HL-60 (cell line): ENCODE measurements around the gene AXL.

Source experiments
- DNase-seq, 2 experiments: peaks; one replicate each; pipeline ENCODE4 v3.0.0-alpha.2; 2010 to 2020; ENCODE audit warnings: low read depth in 1 of 2, low spot score in 1 of 2
- H3K27ac ChIP-seq: fragments of 250-450 bp; sonication (Bioruptor Pico); replicated peaks from 2 replicates; pipeline ENCODE4 v1.5.1; 2020; ENCODE audit warnings: mild to moderate bottlenecking, moderate library complexity
- H3K27me3 ChIP-seq: fragments of 250-450 bp; sonication (Bioruptor Pico); 2 replicates; pipeline ENCODE4 v1.5.1; 2021; ENCODE audit warnings: mild to moderate bottlenecking, moderate library complexity; ENCODE audit not compliant: insufficient read depth, poor library complexity, severe bottlenecking
- H3K4me3 ChIP-seq: replicated peaks from 2 replicates; pipeline ENCODE4 v1.5.1; 2011; ENCODE audit warnings: mild to moderate bottlenecking, control low read depth, low read length; ENCODE audit not compliant: insufficient read depth
- CTCF ChIP-seq: IDR thresholded peaks from one replicate; pipeline ENCODE4 v1.5.1; 2011; ENCODE audit warnings: low read length, control low read depth, inconsistent platforms; ENCODE audit not compliant: insufficient read depth
- GABPA ChIP-seq: IDR thresholded peaks from 2 replicates; pipeline ENCODE4 v1.6.1; 2012; ENCODE audit warnings: low read depth
- POLR2AphosphoS5 ChIP-seq: IDR thresholded peaks from 2 replicates; pipeline ENCODE4 v1.6.1; 2012; ENCODE audit warnings: low read depth
- REST ChIP-seq: IDR thresholded peaks from 2 replicates; pipeline ENCODE4 v1.6.1; 2012; ENCODE audit warnings: low read depth; ENCODE audit not compliant: insufficient replicate concordance
- SPI1 ChIP-seq: IDR thresholded peaks from 2 replicates; pipeline ENCODE4 v1.6.1; 2012; ENCODE audit warnings: low read depth, mild to moderate bottlenecking, borderline replicate concordance

Gene AXL

GRCh38 chr19:41218249-41218614, 791 bp upstream of the AXL start:
- H3K4me3 ChIP-seq: no peak overlapping the region
- H3K27ac ChIP-seq: no peak overlapping the region
- DNase-seq: no peak
- H3K27me3 ChIP-seq: peaks cover 28% of the 10 kb centered on the region
- TF ChIP-seq REST (no peak), CTCF (no peak), SPI1 (no peak), GABPA (no peak), POLR2AphosphoS5 (no peak)

- TF ChIP-seq POLR2AphosphoS5 (no peak), REST (no peak), GABPA (no peak), SPI1 (no peak), CTCF (no peak)
- no peak for DNase-seq
- Histone ChIP-seq H3K4me3 (no peak overlapping the region), H3K27ac (no peak overlapping the region), H3K27me3 (peaks cover 31% of the 10 kb centered on the region)
These were observed 1.0 kb downstream of the AXL start for GRCh38 chr19:41219924-41220567.

GRCh38 chr19:41220811-41221210, 1.8 kb downstream of the AXL start:
- H3K27ac ChIP-seq: no peak overlapping the region
- peaks cover 36% of the 10 kb centered on the region for H3K27me3 ChIP-seq
- H3K4me3 ChIP-seq: no peak overlapping the region
- TF ChIP-seq GABPA: no peak
- no peak for TF ChIP-seq REST
- TF ChIP-seq POLR2AphosphoS5: no peak
- no peak for TF ChIP-seq CTCF
- TF ChIP-seq SPI1: no peak
- DNase-seq: no peak
